SK-N-MC (cell line): ENCODE measurements around the gene CDK4.

Experiments
- EZH2 ChIP-seq: fragments of 200-600 bp; sonication (generic); IDR thresholded peaks from one replicate; pipeline ENCODE4 v1.6.1; 2017; ENCODE audit warnings: antibody characterized with exemption
- FOXP2 ChIP-seq: optimal IDR thresholded peaks from 2 replicates; pipeline ENCODE3; 2011; ENCODE audit warnings: mild to moderate bottlenecking, moderate library complexity; ENCODE audit not compliant: insufficient read depth; ENCODE audit errors: extremely low read length, control extremely low read depth
- POLR2AphosphoS5 ChIP-seq: IDR thresholded peaks from 2 replicates; pipeline ENCODE4 v1.6.1; 2012; ENCODE audit warnings: mild to moderate bottlenecking, low read depth, low read length, borderline replicate concordance

DNA sequence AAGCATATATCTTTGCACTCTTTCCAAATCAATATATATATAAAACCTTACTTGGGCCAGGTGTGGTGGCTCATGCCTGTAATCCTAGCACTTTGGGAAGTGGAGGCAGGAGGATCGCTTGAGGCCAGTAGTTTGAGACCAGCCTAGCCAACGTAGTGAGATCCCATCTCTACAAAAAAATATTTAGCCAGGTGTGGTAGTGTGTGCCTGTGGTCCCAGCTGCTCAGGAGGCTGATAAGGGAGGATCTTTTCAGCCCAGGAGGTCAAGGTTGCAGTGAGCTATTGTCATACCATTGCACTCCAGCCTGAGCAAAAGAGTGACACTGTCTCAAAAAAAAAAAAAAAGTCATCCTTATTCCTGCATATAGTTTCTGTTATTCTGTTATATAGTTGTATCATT lies 43.8 kb downstream of the CDK4 start:
- TF ChIP-seq POLR2AphosphoS5 (no peak), EZH2 (no peak), FOXP2 (no peak)
